LNCaP clone FGC (cell line): ENCODE results near the gene MDH2.
"Not testable (repeated sequence)": the region's sequence is repeated elsewhere in the genome, so short reads cannot be mapped to it uniquely, and the experiment has no call there.

Experiments used
- DNase-seq: peaks from one replicate; pipeline ENCODE4 v3.0.0-alpha.2; 2011; ENCODE audit warnings: low read depth
- H3K4me3 ChIP-seq: 2 replicates; pipeline ENCODE4 v1.5.1; 2011; ENCODE audit warnings: mild to moderate bottlenecking, low read depth, low read length, control low read depth
- TF ChIP-seq, protein P1 (sequence below): IDR thresholded peaks from 2 replicates; pipeline ENCODE4 v1.5.1; 2012; ENCODE audit warnings: mild to moderate bottlenecking; ENCODE audit not compliant: control insufficient read depth, insufficient read depth; ENCODE audit errors: extremely low read depth

MDH2 gene

DNA sequence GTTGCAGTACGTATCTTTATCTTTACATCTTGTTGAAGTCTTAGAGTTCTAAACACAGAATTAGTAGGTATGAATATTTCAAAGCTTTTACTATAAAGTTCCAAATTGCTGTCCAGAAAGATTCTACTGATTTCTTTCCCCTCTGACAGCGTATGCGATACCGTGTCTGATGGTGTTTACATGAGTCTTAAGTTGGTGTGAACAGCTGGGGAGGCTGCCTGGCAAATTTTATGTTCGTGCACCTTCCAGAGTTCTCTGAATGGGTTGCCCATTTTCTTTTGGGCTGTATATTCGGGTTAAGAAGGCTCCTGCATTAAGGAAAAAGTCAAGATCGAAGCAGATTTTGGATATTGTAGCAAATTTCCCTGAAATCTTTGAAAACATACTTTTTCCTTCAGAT is 8.3 kb downstream of the MDH2 start:
- TF ChIP-seq, protein P1, sequence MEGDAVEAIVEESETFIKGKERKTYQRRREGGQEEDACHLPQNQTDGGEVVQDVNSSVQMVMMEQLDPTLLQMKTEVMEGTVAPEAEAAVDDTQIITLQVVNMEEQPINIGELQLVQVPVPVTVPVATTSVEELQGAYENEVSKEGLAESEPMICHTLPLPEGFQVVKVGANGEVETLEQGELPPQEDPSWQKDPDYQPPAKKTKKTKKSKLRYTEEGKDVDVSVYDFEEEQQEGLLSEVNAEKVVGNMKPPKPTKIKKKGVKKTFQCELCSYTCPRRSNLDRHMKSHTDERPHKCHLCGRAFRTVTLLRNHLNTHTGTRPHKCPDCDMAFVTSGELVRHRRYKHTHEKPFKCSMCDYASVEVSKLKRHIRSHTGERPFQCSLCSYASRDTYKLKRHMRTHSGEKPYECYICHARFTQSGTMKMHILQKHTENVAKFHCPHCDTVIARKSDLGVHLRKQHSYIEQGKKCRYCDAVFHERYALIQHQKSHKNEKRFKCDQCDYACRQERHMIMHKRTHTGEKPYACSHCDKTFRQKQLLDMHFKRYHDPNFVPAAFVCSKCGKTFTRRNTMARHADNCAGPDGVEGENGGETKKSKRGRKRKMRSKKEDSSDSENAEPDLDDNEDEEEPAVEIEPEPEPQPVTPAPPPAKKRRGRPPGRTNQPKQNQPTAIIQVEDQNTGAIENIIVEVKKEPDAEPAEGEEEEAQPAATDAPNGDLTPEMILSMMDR, result no peak
- no peak overlapping the region for H3K4me3 ChIP-seq
- DNase-seq, result no peak

DNA sequence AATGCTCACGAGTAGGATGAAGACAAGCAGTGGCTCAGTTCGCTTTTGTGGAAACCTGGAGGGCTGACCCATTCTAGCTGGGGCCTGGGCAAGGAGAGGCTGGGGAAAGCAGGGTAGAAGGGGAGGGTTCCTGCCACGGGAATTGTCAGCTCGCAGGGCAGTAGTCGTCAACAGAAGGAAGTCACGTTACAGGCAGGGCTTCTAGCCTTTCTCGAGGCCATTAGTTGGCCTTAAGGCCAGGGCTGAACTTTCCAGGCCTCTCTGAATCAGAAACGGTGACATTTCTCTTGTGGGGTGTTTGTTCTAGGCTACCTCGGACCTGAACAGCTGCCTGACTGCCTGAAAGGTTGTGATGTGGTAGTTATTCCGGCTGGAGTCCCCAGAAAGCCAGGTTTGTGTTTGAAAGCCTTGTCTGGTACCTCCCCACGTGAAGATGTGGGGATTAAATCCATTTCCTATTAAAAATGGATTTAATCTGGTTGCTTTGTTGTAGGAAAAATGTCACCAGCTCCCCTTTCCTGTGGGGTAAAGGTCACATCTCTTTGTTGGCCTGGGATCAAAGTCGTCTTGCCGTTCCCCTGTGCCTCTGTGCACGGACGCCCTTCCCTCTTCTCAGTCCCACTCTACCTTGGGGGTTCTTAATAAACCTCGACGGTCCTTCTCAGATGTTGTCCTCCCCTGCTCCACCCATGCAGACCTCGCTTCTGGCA is 9.4 kb downstream of the MDH2 start:
- TF ChIP-seq, protein P1, result no peak
- H3K4me3 ChIP-seq, result no peak overlapping the region
- DNase-seq, result no peak

DNA sequence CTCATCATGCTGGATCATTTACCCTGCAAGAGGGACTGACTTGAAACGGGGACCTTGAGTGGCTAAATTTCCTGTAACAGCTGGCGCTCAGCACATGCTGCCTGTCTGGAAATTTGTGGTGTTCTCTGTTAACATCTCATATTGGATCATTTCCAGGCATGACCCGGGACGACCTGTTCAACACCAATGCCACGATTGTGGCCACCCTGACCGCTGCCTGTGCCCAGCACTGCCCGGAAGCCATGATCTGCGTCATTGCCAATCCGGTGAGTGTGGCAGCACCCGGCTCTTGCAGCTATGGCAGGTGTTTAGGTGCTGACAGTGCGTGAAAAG is 9.9 kb downstream of the MDH2 start:
- TF ChIP-seq, protein P1, result no peak
- no peak overlapping the region for H3K4me3 ChIP-seq
- no peak for DNase-seq

DNA sequence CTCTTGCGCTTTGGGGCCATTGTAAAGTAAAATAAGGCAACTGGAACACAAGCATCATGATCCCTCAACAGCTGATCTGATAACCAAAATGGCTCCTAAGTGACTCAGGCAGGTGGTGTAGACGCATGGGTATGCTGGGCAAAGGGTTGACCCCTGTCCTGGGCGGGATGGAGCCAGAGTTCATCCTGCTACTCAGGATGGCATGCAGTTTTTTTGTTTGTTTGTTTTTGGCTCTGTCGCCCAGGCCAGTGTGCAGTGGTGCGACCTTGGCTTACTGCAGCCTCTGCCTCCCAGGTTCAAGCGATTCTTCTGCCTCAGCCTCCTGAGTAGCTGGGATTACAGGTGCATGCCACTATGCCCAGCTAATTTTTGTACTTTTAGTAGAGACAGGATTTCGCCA is 10.8 kb downstream of the MDH2 start:
- not testable (repeated sequence) for H3K4me3 ChIP-seq, DNase-seq

DNA sequence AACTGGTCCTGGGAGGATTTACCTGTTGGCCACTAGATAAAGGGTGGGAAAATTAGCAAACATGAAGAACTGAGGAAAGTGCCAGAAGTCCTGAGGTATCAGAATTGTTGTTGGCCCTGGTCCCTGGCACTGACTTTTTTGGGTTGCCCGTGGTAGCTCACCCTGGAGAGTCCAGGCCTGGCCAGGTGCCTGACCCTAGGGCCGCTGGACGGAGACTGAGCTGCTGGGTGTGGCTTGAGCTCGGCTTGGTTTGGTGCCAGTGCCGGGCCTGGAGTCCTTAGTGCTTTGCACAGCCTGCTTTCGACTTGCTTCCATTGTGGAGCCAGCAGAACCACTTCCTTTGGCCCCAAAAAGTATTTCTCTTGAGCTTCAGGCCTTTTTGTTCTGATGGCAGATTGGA is 12.9 kb downstream of the MDH2 start:
- TF ChIP-seq, protein P1, result no peak
- H3K4me3 ChIP-seq, result no peak overlapping the region
- DNase-seq, result no peak

DNA sequence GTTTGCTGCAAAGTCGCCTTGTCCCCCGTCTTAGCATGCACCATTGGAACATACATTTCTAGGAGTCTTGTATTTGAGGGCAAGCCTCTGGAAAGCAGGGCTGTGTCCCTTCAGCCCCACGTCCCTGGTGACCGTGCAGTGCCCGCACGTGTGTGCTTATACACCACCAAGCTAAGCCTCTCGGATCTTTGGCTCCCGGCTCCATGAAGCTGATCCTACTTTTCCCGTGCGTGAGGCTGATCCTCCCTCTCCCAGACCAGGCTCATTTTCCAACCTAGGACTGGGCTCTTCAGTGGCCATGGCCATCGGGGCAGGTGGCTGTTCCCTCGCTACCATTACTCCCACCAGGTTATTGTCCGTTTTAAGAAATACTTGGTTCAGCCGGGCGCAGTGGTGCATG is 14.3 kb downstream of the MDH2 start:
- TF ChIP-seq, protein P1, result no peak

DNA sequence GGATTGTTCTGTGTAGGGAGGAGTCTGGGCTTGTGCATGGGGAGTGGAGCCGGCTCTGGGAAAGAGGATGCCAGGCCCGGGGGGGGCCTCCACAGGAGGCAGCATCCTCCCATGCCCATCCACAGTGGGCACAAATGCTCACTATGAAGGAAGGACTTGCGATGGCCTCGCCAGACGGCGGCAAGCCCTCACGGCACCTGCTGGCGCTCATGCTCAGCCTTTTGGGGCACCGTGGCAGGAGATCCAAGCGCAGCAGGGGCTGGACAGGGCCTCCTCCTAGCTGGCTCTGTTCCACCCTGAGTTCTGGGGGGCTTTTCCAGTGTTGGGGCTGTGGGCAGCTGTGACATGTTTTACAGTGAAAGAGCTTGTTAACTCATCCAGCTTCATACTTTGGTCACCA is 15.2 kb downstream of the MDH2 start:
- no peak for DNase-seq
- TF ChIP-seq, protein P1, result no peak
- no peak overlapping the region for H3K4me3 ChIP-seq

More for the DNA sequence above, 14.3 kb downstream of the MDH2 start:
- DNase-seq, result no peak
- H3K4me3 ChIP-seq, result no peak overlapping the region

DNA sequence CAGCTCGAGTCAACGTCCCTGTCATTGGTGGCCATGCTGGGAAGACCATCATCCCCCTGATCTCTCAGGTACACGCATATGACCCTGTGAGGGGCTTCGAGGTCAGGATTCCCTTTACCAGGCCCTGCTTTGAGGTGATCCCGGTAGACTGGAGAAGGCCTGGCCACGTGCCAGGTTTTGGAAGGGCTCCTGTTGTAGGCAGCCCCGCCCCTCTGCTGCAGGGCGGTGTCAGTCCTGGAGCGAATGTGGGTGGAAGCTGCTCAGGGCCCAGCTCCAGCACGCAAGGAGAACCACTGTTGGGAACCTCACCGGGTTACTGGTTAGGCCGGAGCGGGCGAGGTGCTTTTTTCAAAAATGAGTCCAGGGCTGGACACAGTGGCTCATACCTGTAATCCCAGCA is 15.6 kb downstream of the MDH2 start:
- DNase-seq, result no peak
- TF ChIP-seq, protein P1, result no peak
- no peak overlapping the region for H3K4me3 ChIP-seq
